HepG2 (cell line): Measurements from ENCODE around the gene GRAP. TPM values are rescaled to one million over a fixed set of nuclear protein-coding genes. Genes with fewer than 3 reads are reported as not detected.

Experiments
- MAZ ChIP-seq, 2 experiments: sonication (generic) in 1 of 2; formaldehyde crosslinking in 1 of 2; IDR thresholded peaks; 2 replicates each; pipeline versions ENCODE4 v1.5.0 to v1.6.1; 2012 to 2020; ENCODE audit warnings: low read depth in 2 of 2, mild to moderate bottlenecking in 2 of 2, borderline replicate concordance in 1 of 2, improper control_type of control experiment in 1 of 2, low read length in 1 of 2, missing genetic modification reagents in 1 of 2, moderate library complexity in 1 of 2
- MYC ChIP-seq: sonication (generic); formaldehyde crosslinking; IDR thresholded peaks from 2 replicates; pipeline ENCODE4 v1.9.0; 2021; ENCODE audit warnings: missing genetic modification reagents, borderline replicate concordance
- NR2C2 ChIP-seq: sonication (generic); formaldehyde crosslinking; IDR thresholded peaks from 2 replicates; pipeline ENCODE4 v1.4.0; 2020; ENCODE audit warnings: missing genetic modification reagents, mild to moderate bottlenecking, moderate library complexity, borderline replicate concordance
- RARA ChIP-seq: IDR thresholded peaks from 2 replicates; pipeline ENCODE4 v1.6.1; 2016; ENCODE audit warnings: missing genetic modification reagents, missing compliant biosample characterization
- RXRA ChIP-seq: sonication (generic); formaldehyde crosslinking; IDR thresholded peaks from 2 replicates; pipeline ENCODE4 v1.5.1; 2020; ENCODE audit warnings: missing genetic modification reagents
- SAP130 ChIP-seq: IDR thresholded peaks from 2 replicates; pipeline ENCODE4 v1.6.1; 2016; ENCODE audit warnings: low read depth
- SP2 ChIP-seq: sonication (generic); formaldehyde crosslinking; IDR thresholded peaks from 2 replicates; pipeline ENCODE4 v1.5.1; 2020; ENCODE audit warnings: mild to moderate bottlenecking, missing genetic modification reagents
- SP5 ChIP-seq: IDR thresholded peaks from 2 replicates; pipeline ENCODE4 v1.6.1; 2016; ENCODE audit warnings: low read depth, borderline replicate concordance
- ZNF776 ChIP-seq: sonication (generic); formaldehyde crosslinking; IDR thresholded peaks from 2 replicates; pipeline ENCODE4 v1.4.0; 2020; ENCODE audit warnings: mild to moderate bottlenecking, missing genetic modification reagents
- ZNF839 ChIP-seq: sonication (generic); formaldehyde crosslinking; IDR thresholded peaks from 2 replicates; pipeline ENCODE4 v1.4.0; 2020; ENCODE audit warnings: missing genetic modification reagents, mild to moderate bottlenecking, borderline replicate concordance
- ZSCAN30 ChIP-seq: sonication (generic); formaldehyde crosslinking; IDR thresholded peaks from 2 replicates; pipeline ENCODE4 v1.5.0; 2020; ENCODE audit warnings: mild to moderate bottlenecking, missing genetic modification reagents
- polyA plus RNA-seq, 8 experiments: library from polyadenylated mRNA; depleted of rRNA in 3 of 8; stranded (reverse) in 7 of 8; unstranded in 1 of 8; fragments of >200 nt; fragmentation: Illumina TruSeq in 4 of 8; extraction: Trizol in 4 of 8; gene quantifications; 2 replicates each; pipeline versions ENCODE4 v1.2.1 to v1.2.3, GENCODE V29; 2011 to 2016; ENCODE audit warnings: low read depth in 4 of 8, missing spikeins in 1 of 8, mixed read lengths in 1 of 8; ENCODE audit not compliant: insufficient read depth in 1 of 8
- total RNA-seq, 5 experiments: library from RNA; depleted of rRNA; stranded (reverse); fragments of >200 nt; fragmentation: Illumina TruSeq; extraction: Trizol; gene quantifications; 2 replicates each; pipeline ENCODE4 v1.2.3, GENCODE V29; 2016; ENCODE audit warnings: low read depth in 1 of 5
- TF ChIP-seq, protein P1 (sequence below): sonication (generic); formaldehyde crosslinking; IDR thresholded peaks from 2 replicates; pipeline ENCODE4 v1.4.0; 2020; ENCODE audit warnings: missing genetic modification reagents
- TF ChIP-seq, protein P2 (sequence below): sonication (generic); formaldehyde crosslinking; IDR thresholded peaks from 2 replicates; pipeline ENCODE4 v1.4.0; 2020; ENCODE audit warnings: missing genetic modification reagents
- TF ChIP-seq, protein P3 (sequence below): sonication (generic); formaldehyde crosslinking; IDR thresholded peaks from 2 replicates; pipeline ENCODE4 v1.8.1; 2023; ENCODE audit warnings: missing genetic modification reagents, mild to moderate bottlenecking, borderline replicate concordance
- TF ChIP-seq, protein P4 (sequence below): sonication (generic); formaldehyde crosslinking; IDR thresholded peaks from 2 replicates; pipeline ENCODE4 v1.4.0; 2020; ENCODE audit warnings: missing genetic modification reagents
- TF ChIP-seq, protein P5 (sequence below): sonication (generic); formaldehyde crosslinking; IDR thresholded peaks from 2 replicates; pipeline ENCODE4 v1.4.0; 2020; ENCODE audit warnings: missing genetic modification reagents, borderline replicate concordance
- TF ChIP-seq, protein P6 (sequence below): sonication (generic); formaldehyde crosslinking; IDR thresholded peaks from 2 replicates; pipeline ENCODE4 v1.4.0; 2020; ENCODE audit warnings: mild to moderate bottlenecking, missing genetic modification reagents
- TF ChIP-seq, protein P7 (sequence below): sonication (generic); formaldehyde crosslinking; IDR thresholded peaks from 2 replicates; pipeline ENCODE4 v1.5.1; 2020; ENCODE audit warnings: missing genetic modification reagents, mild to moderate bottlenecking, borderline replicate concordance

The GRAP gene
- total and polyA plus RNA-seq, 2 of the 13 experiments (the other 11 are each of a cell fraction or from before 2014, with no cell fraction given): 0.77 to 1.7 TPM

DNA sequence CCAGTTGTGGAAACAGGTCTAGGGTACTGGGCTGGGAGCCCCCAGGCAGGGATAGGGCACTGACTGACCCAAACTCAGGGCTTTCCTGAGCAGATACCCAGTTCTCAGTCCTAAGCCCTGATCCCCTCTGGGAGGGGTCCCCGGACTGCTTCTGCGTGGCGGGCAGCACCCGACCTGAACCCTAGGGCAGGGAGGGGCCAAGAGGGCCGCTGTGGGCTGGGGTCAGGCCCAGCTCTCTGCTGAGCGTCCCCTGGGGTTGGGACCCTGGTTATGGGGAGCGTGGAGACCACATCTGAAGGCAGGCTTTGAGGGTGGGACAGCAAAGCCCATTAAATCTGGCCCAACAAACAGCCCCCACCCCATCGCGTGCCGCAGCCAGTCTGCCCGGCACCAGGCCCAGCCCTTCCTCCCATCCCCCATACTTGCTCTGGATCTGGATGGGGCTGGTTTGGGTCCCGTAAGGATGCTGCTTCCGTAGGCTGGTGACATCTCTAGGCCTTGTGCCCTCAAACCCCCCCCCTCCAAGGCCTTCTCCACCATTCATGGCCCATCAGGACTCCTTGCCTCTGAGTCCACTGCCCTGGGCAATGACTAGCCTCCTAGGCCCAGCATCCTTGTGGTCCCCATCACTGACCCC, 41.5 kb downstream of the GRAP start (continued):
- TF ChIP-seq, protein P1, sequence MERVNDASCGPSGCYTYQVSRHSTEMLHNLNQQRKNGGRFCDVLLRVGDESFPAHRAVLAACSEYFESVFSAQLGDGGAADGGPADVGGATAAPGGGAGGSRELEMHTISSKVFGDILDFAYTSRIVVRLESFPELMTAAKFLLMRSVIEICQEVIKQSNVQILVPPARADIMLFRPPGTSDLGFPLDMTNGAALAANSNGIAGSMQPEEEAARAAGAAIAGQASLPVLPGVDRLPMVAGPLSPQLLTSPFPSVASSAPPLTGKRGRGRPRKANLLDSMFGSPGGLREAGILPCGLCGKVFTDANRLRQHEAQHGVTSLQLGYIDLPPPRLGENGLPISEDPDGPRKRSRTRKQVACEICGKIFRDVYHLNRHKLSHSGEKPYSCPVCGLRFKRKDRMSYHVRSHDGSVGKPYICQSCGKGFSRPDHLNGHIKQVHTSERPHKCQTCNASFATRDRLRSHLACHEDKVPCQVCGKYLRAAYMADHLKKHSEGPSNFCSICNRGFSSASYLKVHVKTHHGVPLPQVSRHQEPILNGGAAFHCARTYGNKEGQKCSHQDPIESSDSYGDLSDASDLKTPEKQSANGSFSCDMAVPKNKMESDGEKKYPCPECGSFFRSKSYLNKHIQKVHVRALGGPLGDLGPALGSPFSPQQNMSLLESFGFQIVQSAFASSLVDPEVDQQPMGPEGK (CRISPR knock-in tag): peak; percentile 76
- peak; percentile 23; the same call in 1 of the 2 replicates for TF ChIP-seq SP2
- TF ChIP-seq, protein P2, sequence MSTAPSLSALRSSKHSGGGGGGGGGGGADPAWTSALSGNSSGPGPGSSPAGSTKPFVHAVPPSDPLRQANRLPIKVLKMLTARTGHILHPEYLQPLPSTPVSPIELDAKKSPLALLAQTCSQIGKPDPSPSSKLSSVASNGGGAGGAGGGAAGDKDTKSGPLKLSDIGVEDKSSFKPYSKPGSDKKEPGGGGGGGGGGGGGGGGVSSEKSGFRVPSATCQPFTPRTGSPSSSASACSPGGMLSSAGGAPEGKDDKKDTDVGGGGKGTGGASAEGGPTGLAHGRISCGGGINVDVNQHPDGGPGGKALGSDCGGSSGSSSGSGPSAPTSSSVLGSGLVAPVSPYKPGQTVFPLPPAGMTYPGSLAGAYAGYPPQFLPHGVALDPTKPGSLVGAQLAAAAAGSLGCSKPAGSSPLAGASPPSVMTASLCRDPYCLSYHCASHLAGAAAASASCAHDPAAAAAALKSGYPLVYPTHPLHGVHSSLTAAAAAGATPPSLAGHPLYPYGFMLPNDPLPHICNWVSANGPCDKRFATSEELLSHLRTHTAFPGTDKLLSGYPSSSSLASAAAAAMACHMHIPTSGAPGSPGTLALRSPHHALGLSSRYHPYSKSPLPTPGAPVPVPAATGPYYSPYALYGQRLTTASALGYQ (CRISPR knock-in tag): peak; percentile 63; the same call in 1 of the 2 replicates
- peak; percentile 58; the same call in 1 of the 2 replicates for TF ChIP-seq RXRA (CRISPR knock-in tag)
- no peak for TF ChIP-seq ZNF776 (CRISPR knock-in tag)
- TF ChIP-seq ZNF839 (CRISPR knock-in tag): no peak
- TF ChIP-seq, protein P3, sequence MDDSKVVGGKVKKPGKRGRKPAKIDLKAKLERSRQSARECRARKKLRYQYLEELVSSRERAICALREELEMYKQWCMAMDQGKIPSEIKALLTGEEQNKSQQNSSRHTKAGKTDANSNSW (CRISPR knock-in tag): 0 out of 2 replicates have a peak, but pooled peaks have one; percentile 43
- TF ChIP-seq MAZ (IDR thresholded peaks at IDR 0.05; ENCODE audit: borderline replicate concordance, low read depth, low read length): no peak
- TF ChIP-seq MAZ (CRISPR knock-in tag; IDR thresholded peaks at IDR 0.05; ENCODE audit: low read depth): peak; percentile 8; the same call in 1 of the 2 replicates
- TF ChIP-seq SP5 (CRISPR knock-in tag): 0 out of 2 replicates have a peak, but pooled peaks have one; percentile 27
- TF ChIP-seq SAP130: 0 out of 2 replicates have a peak, but pooled peaks have one; percentile 2
- TF ChIP-seq, protein P4, sequence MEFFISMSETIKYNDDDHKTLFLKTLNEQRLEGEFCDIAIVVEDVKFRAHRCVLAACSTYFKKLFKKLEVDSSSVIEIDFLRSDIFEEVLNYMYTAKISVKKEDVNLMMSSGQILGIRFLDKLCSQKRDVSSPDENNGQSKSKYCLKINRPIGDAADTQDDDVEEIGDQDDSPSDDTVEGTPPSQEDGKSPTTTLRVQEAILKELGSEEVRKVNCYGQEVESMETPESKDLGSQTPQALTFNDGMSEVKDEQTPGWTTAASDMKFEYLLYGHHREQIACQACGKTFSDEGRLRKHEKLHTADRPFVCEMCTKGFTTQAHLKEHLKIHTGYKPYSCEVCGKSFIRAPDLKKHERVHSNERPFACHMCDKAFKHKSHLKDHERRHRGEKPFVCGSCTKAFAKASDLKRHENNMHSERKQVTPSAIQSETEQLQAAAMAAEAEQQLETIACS: 0 out of 2 replicates have a peak, but pooled peaks have one; percentile 9
- TF ChIP-seq, protein P5, sequence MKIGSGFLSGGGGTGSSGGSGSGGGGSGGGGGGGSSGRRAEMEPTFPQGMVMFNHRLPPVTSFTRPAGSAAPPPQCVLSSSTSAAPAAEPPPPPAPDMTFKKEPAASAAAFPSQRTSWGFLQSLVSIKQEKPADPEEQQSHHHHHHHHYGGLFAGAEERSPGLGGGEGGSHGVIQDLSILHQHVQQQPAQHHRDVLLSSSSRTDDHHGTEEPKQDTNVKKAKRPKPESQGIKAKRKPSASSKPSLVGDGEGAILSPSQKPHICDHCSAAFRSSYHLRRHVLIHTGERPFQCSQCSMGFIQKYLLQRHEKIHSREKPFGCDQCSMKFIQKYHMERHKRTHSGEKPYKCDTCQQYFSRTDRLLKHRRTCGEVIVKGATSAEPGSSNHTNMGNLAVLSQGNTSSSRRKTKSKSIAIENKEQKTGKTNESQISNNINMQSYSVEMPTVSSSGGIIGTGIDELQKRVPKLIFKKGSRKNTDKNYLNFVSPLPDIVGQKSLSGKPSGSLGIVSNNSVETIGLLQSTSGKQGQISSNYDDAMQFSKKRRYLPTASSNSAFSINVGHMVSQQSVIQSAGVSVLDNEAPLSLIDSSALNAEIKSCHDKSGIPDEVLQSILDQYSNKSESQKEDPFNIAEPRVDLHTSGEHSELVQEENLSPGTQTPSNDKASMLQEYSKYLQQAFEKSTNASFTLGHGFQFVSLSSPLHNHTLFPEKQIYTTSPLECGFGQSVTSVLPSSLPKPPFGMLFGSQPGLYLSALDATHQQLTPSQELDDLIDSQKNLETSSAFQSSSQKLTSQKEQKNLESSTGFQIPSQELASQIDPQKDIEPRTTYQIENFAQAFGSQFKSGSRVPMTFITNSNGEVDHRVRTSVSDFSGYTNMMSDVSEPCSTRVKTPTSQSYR (CRISPR knock-in tag): peak; percentile 77
- TF ChIP-seq, protein P6, sequence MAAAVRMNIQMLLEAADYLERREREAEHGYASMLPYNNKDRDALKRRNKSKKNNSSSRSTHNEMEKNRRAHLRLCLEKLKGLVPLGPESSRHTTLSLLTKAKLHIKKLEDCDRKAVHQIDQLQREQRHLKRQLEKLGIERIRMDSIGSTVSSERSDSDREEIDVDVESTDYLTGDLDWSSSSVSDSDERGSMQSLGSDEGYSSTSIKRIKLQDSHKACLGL: 0 out of 2 replicates have a peak, but pooled peaks have one; percentile 58
- TF ChIP-seq MYC (CRISPR knock-in tag): peak; percentile 38; the same call in 1 of the 2 replicates
- TF ChIP-seq RARA (CRISPR knock-in tag): no peak
- TF ChIP-seq ZSCAN30 (CRISPR knock-in tag): no peak
- TF ChIP-seq NR2C2: 0 out of 2 replicates have a peak, but pooled peaks have one; percentile 1
- TF ChIP-seq, protein P7, sequence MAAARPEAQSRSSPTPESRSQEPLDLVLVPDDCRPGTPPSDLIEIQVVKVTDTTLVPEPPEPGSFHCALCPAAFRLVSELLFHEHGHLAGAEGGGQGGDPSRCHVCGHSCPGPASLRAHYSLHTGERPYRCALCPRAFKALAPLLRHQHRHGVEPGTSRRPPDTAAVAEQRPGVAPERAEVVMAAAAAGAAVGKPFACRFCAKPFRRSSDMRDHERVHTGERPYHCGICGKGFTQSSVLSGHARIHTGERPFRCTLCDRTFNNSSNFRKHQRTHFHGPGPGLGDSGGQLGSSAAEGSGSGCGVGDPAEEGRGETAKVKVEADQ (CRISPR knock-in tag): peak; percentile 85; the same call in 1 of the 2 replicates
